ENCODE results near the gene BCL7B. TPM values are rescaled to one million over a fixed set of nuclear protein-coding genes. Genes with fewer than 3 reads are reported as not detected.
A peak's percentile ranks its signal among the peaks of the same experiment; 100 is the strongest.

BCL7B gene
- total and polyA plus RNA-seq, 2 of the 13 experiments (the other 11 are each of a cell fraction or from before 2014, with no cell fraction given) = 24.3 to 38.2 TPM

DNA sequence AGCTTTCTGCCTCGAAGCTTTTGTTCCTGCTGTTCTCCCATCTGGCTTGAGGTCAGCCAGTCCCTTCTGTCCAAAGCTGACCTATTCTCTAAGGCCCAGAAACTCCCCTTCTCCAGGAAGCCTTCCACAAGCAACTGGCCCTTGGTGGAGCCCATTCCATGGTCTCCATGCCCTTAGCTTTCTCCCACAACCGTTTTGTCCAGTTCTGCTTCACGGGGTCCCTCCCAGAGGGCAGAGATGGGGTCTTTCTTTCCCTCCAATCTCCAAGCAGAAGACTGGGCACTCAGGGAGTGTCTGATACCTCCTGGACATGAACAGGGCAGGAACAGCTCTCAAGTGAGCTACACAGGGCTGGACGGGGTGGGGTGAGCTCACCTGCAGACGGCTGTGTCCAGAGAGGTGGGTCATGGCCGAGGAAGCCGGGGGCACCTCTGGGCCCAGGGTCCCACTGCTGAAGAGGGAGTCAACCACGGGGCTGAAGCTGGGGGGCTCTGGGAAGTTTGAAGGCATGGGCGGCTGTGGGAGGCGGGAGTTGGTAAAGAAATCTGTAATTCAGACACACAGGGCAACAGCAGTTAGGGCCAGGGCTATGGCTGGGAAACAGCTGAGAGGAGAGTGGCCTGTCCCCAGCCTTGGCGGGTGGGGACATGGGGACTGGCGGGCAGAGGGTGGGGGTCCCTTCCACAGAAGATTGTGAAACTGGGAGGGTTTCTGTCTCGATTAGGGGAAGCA is 41.8 kb upstream of the BCL7B start:
- no peak for ATAC-seq
- TF ChIP-seq KDM3A (CRISPR knock-in tag; IDR thresholded peaks at IDR 0.05; ENCODE audit: low read depth) = no peak
- TF ChIP-seq, protein P1, sequence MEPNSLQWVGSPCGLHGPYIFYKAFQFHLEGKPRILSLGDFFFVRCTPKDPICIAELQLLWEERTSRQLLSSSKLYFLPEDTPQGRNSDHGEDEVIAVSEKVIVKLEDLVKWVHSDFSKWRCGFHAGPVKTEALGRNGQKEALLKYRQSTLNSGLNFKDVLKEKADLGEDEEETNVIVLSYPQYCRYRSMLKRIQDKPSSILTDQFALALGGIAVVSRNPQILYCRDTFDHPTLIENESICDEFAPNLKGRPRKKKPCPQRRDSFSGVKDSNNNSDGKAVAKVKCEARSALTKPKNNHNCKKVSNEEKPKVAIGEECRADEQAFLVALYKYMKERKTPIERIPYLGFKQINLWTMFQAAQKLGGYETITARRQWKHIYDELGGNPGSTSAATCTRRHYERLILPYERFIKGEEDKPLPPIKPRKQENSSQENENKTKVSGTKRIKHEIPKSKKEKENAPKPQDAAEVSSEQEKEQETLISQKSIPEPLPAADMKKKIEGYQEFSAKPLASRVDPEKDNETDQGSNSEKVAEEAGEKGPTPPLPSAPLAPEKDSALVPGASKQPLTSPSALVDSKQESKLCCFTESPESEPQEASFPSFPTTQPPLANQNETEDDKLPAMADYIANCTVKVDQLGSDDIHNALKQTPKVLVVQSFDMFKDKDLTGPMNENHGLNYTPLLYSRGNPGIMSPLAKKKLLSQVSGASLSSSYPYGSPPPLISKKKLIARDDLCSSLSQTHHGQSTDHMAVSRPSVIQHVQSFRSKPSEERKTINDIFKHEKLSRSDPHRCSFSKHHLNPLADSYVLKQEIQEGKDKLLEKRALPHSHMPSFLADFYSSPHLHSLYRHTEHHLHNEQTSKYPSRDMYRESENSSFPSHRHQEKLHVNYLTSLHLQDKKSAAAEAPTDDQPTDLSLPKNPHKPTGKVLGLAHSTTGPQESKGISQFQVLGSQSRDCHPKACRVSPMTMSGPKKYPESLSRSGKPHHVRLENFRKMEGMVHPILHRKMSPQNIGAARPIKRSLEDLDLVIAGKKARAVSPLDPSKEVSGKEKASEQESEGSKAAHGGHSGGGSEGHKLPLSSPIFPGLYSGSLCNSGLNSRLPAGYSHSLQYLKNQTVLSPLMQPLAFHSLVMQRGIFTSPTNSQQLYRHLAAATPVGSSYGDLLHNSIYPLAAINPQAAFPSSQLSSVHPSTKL (CRISPR knock-in tag; IDR thresholded peaks at IDR 0.05) = no peak
- TF ChIP-seq, protein P2, sequence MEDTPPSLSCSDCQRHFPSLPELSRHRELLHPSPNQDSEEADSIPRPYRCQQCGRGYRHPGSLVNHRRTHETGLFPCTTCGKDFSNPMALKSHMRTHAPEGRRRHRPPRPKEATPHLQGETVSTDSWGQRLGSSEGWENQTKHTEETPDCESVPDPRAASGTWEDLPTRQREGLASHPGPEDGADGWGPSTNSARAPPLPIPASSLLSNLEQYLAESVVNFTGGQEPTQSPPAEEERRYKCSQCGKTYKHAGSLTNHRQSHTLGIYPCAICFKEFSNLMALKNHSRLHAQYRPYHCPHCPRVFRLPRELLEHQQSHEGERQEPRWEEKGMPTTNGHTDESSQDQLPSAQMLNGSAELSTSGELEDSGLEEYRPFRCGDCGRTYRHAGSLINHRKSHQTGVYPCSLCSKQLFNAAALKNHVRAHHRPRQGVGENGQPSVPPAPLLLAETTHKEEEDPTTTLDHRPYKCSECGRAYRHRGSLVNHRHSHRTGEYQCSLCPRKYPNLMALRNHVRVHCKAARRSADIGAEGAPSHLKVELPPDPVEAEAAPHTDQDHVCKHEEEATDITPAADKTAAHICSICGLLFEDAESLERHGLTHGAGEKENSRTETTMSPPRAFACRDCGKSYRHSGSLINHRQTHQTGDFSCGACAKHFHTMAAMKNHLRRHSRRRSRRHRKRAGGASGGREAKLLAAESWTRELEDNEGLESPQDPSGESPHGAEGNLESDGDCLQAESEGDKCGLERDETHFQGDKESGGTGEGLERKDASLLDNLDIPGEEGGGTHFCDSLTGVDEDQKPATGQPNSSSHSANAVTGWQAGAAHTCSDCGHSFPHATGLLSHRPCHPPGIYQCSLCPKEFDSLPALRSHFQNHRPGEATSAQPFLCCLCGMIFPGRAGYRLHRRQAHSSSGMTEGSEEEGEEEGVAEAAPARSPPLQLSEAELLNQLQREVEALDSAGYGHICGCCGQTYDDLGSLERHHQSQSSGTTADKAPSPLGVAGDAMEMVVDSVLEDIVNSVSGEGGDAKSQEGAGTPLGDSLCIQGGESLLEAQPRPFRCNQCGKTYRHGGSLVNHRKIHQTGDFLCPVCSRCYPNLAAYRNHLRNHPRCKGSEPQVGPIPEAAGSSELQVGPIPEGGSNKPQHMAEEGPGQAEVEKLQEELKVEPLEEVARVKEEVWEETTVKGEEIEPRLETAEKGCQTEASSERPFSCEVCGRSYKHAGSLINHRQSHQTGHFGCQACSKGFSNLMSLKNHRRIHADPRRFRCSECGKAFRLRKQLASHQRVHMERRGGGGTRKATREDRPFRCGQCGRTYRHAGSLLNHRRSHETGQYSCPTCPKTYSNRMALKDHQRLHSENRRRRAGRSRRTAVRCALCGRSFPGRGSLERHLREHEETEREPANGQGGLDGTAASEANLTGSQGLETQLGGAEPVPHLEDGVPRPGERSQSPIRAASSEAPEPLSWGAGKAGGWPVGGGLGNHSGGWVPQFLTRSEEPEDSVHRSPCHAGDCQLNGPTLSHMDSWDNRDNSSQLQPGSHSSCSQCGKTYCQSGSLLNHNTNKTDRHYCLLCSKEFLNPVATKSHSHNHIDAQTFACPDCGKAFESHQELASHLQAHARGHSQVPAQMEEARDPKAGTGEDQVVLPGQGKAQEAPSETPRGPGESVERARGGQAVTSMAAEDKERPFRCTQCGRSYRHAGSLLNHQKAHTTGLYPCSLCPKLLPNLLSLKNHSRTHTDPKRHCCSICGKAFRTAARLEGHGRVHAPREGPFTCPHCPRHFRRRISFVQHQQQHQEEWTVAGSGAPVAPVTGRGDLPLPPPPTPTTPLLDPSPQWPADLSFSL (CRISPR knock-in tag; IDR thresholded peaks at IDR 0.05) = no peak
- no peak for TF ChIP-seq KMT2A (CRISPR knock-in tag; IDR thresholded peaks at IDR 0.05)
- peak; percentile 28 for TF ChIP-seq PCBP2 (optimal IDR thresholded peaks at IDR 0.05; ENCODE audit: low read depth, low read length, poor library complexity, severe bottlenecking)
- peak; percentile 65; the same call in 1 of the 2 replicates for TF ChIP-seq POLR2AphosphoS5 (IDR thresholded peaks at IDR 0.05; ENCODE audit: low read depth, low read length)
- TF ChIP-seq, protein P3, sequence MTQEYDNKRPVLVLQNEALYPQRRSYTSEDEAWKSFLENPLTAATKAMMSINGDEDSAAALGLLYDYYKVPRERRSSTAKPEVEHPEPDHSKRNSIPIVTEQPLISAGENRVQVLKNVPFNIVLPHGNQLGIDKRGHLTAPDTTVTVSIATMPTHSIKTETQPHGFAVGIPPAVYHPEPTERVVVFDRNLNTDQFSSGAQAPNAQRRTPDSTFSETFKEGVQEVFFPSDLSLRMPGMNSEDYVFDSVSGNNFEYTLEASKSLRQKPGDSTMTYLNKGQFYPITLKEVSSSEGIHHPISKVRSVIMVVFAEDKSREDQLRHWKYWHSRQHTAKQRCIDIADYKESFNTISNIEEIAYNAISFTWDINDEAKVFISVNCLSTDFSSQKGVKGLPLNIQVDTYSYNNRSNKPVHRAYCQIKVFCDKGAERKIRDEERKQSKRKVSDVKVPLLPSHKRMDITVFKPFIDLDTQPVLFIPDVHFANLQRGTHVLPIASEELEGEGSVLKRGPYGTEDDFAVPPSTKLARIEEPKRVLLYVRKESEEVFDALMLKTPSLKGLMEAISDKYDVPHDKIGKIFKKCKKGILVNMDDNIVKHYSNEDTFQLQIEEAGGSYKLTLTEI (CRISPR knock-in tag; conservative IDR thresholded peaks at IDR 0.05) = no peak
- TF ChIP-seq, protein P4, sequence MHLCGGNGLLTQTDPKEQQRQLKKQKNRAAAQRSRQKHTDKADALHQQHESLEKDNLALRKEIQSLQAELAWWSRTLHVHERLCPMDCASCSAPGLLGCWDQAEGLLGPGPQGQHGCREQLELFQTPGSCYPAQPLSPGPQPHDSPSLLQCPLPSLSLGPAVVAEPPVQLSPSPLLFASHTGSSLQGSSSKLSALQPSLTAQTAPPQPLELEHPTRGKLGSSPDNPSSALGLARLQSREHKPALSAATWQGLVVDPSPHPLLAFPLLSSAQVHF (CRISPR knock-in tag; IDR thresholded peaks at IDR 0.05) = no peak
- no peak for TF ChIP-seq ZNF124 (CRISPR knock-in tag; IDR thresholded peaks at IDR 0.05)
- TF ChIP-seq IRF2 (CRISPR knock-in tag; IDR thresholded peaks at IDR 0.05) = no peak
- no peak for TF ChIP-seq ATRX (CRISPR knock-in tag; IDR thresholded peaks at IDR 0.05; ENCODE audit: borderline replicate concordance)

More for the DNA sequence above, 41.8 kb upstream of the BCL7B start:
- no peak overlapping the region for H3K4me3 ChIP-seq (replicated peaks in 1 of 3; ENCODE audit: insufficient read depth in 1 of 3, low read depth in 2 of 3, low read length in 3 of 3)
- POLR2A ChIA-PET = interaction anchor here (0.5 to 19.7 kb wide), 7 partner anchors 19 to 1046 kb away, joined by 3 to 416 read pairs (median 3); partner anchors contain the start of genes BAZ1B, MLXIPL and TBL2
- no peak overlapping the region for H3K27ac ChIP-seq (ENCODE audit: extremely low read length, insufficient read depth, low read length)
- H3K79me2 ChIP-seq (ENCODE audit: insufficient read depth, low read length) = no peaks in the 10 kb centered on the region
- no peak for FAIRE-seq
- no peaks in the 10 kb centered on the region for H3K27me3 ChIP-seq (ENCODE audit: control insufficient read depth in 1 of 2, insufficient read depth in 2 of 2, low read length in 2 of 2)
- peaks cover 23% of the 10 kb centered on the region for H4K20me1 ChIP-seq (ENCODE audit: insufficient read depth, low read length)
- no peak overlapping the region for H3K9ac ChIP-seq (ENCODE audit: insufficient read depth, low read depth, low read length)
- intact Hi-C loops (cut with micrococcal nuclease; ENCODE audit: unreplicated experiment) (no loop called here), in situ Hi-C loops (cut with HindIII; ENCODE audit: extremely low pct_ligation_motif_present, low pct_unique_long_range_greater_than_20kb) (no loop called here)
- 96% methylated on average over 13 of the region's 13 CpGs for WGBS (ENCODE audit: low lambda C conversion rate)
- CTCF ChIA-PET (ENCODE audit: low intra/inter-chr PET ratio, low total read pairs) = no interaction called here
- no peak overlapping the region for H2AFZ ChIP-seq (ENCODE audit: low read length)
- no peaks in the 10 kb centered on the region for H3K9me3 ChIP-seq (ENCODE audit: low read length)
- DNase-seq (ENCODE audit: low spot score) = no peak
- no peaks in the 10 kb centered on the region for H3K4me1 ChIP-seq (ENCODE audit: insufficient read depth, low read length)
- H3K36me3 ChIP-seq (replicated peaks in 1 of 2; ENCODE audit: control insufficient read depth in 1 of 2, insufficient read depth in 2 of 2, low read length in 2 of 2) = peaks cover 11 to 31% of the 10 kb centered on the region in 2 experiments
- no TSS peak for BruUV-seq (replicated peaks)
- H3K4me2 ChIP-seq (ENCODE audit: low read depth, low read length) = no peak overlapping the region
